HuH-7 (cell line): ENCODE results near the gene BMP8A.

Experiments
- DNase-seq: peaks from one replicate; pipeline ENCODE4 v3.0.0; 2011; ENCODE audit warnings: low spot score

Gene BMP8A

GRCh38 chr1:39572379-39573096, 81.1 kb downstream of the BMP8A start:
- DNase-seq, result no peak

GRCh38 chr1:39573097-39573465, 81.6 kb downstream of the BMP8A start:
- no peak for DNase-seq

- DNase-seq, result no peak
These were observed 82.5 kb downstream of the BMP8A start for GRCh38 chr1:39573736-39574624.

GRCh38 chr1:39574646-39575045, 83.2 kb downstream of the BMP8A start:
- DNase-seq, result no peak
